Neural crest cell (in vitro differentiated cells): ENCODE results near the gene CYREN. TPM values are rescaled to one million over a fixed set of nuclear protein-coding genes. Genes with fewer than 3 reads are reported as not detected.

ENCODE experiments used
- DNase-seq: peaks from one replicate; pipeline ENCODE4 v3.0.0; 2021; ENCODE audit warnings: low read depth, mixed read lengths, low spot score
- H3K27ac Mint-ChIP-seq: one replicate; pipeline ENCODE4 v1.8.0; 2021; ENCODE audit warnings: mild to moderate bottlenecking, mixed read lengths; ENCODE audit not compliant: unreplicated experiment
- H3K27me3 Mint-ChIP-seq: 2 replicates; pipeline ENCODE4 v1.8.0; 2021; ENCODE audit warnings: low read depth, mild to moderate bottlenecking, mixed read lengths
- H3K36me3 Mint-ChIP-seq: 2 replicates; pipeline ENCODE4 v1.8.0; 2021; ENCODE audit warnings: low read depth, mild to moderate bottlenecking, mixed read lengths
- H3K4me1 Mint-ChIP-seq: 2 replicates; pipeline ENCODE4 v1.8.0; 2021; ENCODE audit warnings: mixed read lengths
- H3K4me3 Mint-ChIP-seq: one replicate; pipeline ENCODE4 v1.8.0; 2021; ENCODE audit warnings: mild to moderate bottlenecking, mixed read lengths
- H3K9me3 Mint-ChIP-seq: 2 replicates; pipeline ENCODE4 v1.8.0; 2021; ENCODE audit warnings: mixed read lengths
- CTCF ChIP-seq: fragments of 200-600 bp; sonication (generic); conservative IDR thresholded peaks from 2 replicates; pipeline ENCODE4 v1.5.0; 2021; ENCODE audit warnings: antibody characterized with exemption, mild to moderate bottlenecking
- total RNA-seq: library from RNA; stranded (reverse); gene quantifications from 2 replicates; pipeline ENCODE4 v1.2.1, GENCODE V29; 2021

The CYREN gene
- total RNA-seq, 1 donor from 2014 or later = 75.5 TPM

GRCh38 chr7:135152442-135152841 lies 18.1 kb downstream of the CYREN start:
- Mint-ChIP-seq H3K36me3 (peaks cover 38% of the 10 kb centered on the region), H3K27me3 (no peaks in the 10 kb centered on the region), H3K4me3 (no peak overlapping the region), H3K4me1 (no peaks in the 10 kb centered on the region), H3K9me3 (peaks cover 37% of the 10 kb centered on the region), H3K27ac (no peak overlapping the region)
- no peak for TF ChIP-seq CTCF
- no peak for DNase-seq

DNA sequence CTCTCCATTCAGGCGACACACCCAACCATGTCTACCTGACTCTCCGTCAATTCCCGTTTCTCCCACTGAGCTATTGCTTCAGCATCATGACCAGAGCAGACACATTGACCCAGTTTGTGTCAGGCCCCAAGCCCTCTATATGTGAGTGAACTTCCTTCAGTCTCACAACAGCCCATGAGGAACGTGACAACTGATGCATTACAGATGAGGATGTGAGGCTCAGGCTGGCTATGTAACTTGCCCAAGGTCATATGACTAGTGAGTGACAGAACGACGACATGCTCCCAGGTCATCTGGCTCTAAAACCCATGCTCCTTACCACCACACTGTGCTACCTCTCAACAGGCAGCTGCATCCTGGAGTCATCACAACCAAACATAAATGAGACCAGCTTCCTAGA lies 19.0 kb downstream of the CYREN start:
- Mint-ChIP-seq H3K36me3 (peaks cover 30% of the 10 kb centered on the region), H3K4me1 (no peaks in the 10 kb centered on the region), H3K27ac (no peak overlapping the region), H3K4me3 (no peak overlapping the region), H3K27me3 (no peaks in the 10 kb centered on the region), H3K9me3 (peaks cover 30% of the 10 kb centered on the region)
- DNase-seq = no peak
- TF ChIP-seq CTCF = no peak

GRCh38 chr7:135151132-135151531 lies 19.4 kb downstream of the CYREN start:
- no peak for TF ChIP-seq CTCF
- H3K27me3 Mint-ChIP-seq = no peaks in the 10 kb centered on the region
- no peaks in the 10 kb centered on the region for H3K4me1 Mint-ChIP-seq
- H3K4me3 Mint-ChIP-seq = no peak overlapping the region
- no peak overlapping the region for H3K27ac Mint-ChIP-seq
- DNase-seq = no peak
- peaks cover 27% of the 10 kb centered on the region for H3K9me3 Mint-ChIP-seq
- H3K36me3 Mint-ChIP-seq = peaks cover 26% of the 10 kb centered on the region

- Mint-ChIP-seq H3K27ac (no peak overlapping the region), H3K4me3 (no peak overlapping the region), H3K4me1 (no peaks in the 10 kb centered on the region), H3K27me3 (no peaks in the 10 kb centered on the region), H3K36me3 (peaks cover 20% of the 10 kb centered on the region), H3K9me3 (peaks cover 21% of the 10 kb centered on the region)
- TF ChIP-seq CTCF = no peak
- DNase-seq = no peak
Observed at GRCh38 chr7:135150072-135150782, 20.3 kb downstream of the CYREN start.

DNA sequence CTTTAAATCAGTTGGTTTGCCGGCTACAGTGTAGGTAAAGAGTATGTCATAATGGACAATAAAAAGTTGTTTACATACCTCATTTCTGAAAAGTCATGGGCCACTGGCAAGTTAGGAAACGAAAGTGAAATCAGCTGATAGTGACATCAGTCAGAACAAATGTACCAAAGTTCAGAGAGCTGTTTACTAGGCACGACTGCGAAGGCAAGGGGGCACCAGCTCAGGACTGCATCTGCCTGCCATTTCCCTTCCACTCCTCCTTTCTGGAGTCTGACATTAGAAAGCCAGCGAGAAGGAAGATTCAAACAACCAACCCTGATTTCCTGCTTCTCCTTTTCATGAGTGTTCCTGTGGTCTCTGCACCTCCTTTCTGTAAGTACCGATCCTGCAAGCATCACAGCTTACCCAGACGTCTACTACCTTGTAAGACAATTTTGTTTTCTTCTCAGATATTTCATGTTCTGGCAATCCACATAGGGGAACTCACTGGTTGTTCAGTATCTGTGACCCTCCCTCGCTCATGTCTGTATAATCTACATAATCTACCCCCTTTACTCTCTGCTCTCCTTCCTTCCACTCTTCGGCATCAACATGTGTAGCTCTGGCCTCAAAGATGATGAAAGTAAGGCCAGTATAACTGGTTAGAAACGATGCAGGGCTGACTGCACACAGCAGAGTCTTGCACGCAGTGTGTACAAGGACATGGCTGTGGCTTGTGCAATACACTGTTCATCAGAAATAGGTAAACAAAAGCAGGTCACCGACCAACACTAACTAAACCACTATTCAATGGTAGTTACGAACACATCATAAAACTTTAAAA lies 22.4 kb downstream of the CYREN start, which contains the start of gene TMEM140:
Gene TMEM140 (plus strand): TSS at position 174 of the 823 bp plus-strand sequence. CDS start 16,370 bp downstream, outside the sequence.
- no peak for DNase-seq
- Mint-ChIP-seq H3K4me3 (no peak within 1 kb of the TSS), H3K9me3 (peaks cover 4% of the 10 kb centered on the region), H3K36me3 (peaks cover 4% of the 10 kb centered on the region), H3K4me1 (no peaks in the 10 kb centered on the region), H3K27me3 (no peaks in the 10 kb centered on the region), H3K27ac (no peak within 1 kb of the TSS)
- TF ChIP-seq CTCF = no peak
